GM12873 (cell line): Measurements from ENCODE around the gene TUBGCP5.

Source experiments
- CTCF ChIP-seq: IDR thresholded peaks from 2 replicates; pipeline ENCODE4 v1.5.1; 2012; ENCODE audit warnings: low read depth, mild to moderate bottlenecking, moderate library complexity, low read length, control low read depth; ENCODE audit not compliant: insufficient read depth; ENCODE audit errors: missing control alignments

Gene TUBGCP5

GRCh38 chr15:22951381-22952280, 87.7 kb downstream of the TUBGCP5 start:
- TF ChIP-seq CTCF, result no peak

- TF ChIP-seq CTCF, result no peak
These were observed 88.4 kb downstream of the TUBGCP5 start for GRCh38 chr15:22951031-22951380.

GRCh38 chr15:22950256-22950990, 88.9 kb downstream of the TUBGCP5 start:
- TF ChIP-seq CTCF, result no peak
